DMS79 treated with DMSO at 0.1 percent for 48 hours (cell line): ENCODE measurements around the gene SLC18B1.
"Not testable (repeated sequence)": the region's sequence is repeated elsewhere in the genome, so short reads cannot be mapped to it uniquely, and the experiment has no call there.

Experiments
- DNase-seq: peaks from one replicate; lab custom pipeline; 2025; lab: John Stamatoyannopoulos, UW

SLC18B1 gene

GRCh38 chr6:132798869-132799538 is 567 bp upstream of the SLC18B1 start:
- peak; percentile 74 for DNase-seq

- DNase-seq, result no peak
These were observed 3.0 kb downstream of the SLC18B1 start for GRCh38 chr6:132795461-132795860.

- DNase-seq, result no peak
These were observed 5.9 kb downstream of the SLC18B1 start for GRCh38 chr6:132792510-132792909.

GRCh38 chr6:132790450-132790849 is 8.0 kb downstream of the SLC18B1 start:
- no peak for DNase-seq

- DNase-seq, result no peak
These were observed 9.1 kb downstream of the SLC18B1 start for GRCh38 chr6:132789396-132789776.

- no peak for DNase-seq
These were observed 9.6 kb downstream of the SLC18B1 start for GRCh38 chr6:132788658-132789395.

GRCh38 chr6:132785936-132786335 is 12.5 kb downstream of the SLC18B1 start:
- DNase-seq, result no peak

GRCh38 chr6:132780770-132781371 is 17.6 kb downstream of the SLC18B1 start:
- DNase-seq, result no peak

- DNase-seq, result not testable (repeated sequence)
These were observed 20.6 kb downstream of the SLC18B1 start for GRCh38 chr6:132777881-132778280.

GRCh38 chr6:132768051-132768517 is 30.4 kb downstream of the SLC18B1 start:
- DNase-seq, result no peak

- DNase-seq, result no peak
These were observed 32.9 kb downstream of the SLC18B1 start for GRCh38 chr6:132765560-132765959.

GRCh38 chr6:132764370-132764769 is 34.1 kb downstream of the SLC18B1 start:
- no peak for DNase-seq

- DNase-seq, result no peak
These were observed 35.2 kb downstream of the SLC18B1 start for GRCh38 chr6:132763269-132763668.

GRCh38 chr6:132760256-132760655 is 38.2 kb downstream of the SLC18B1 start:
- no peak for DNase-seq

- DNase-seq, result no peak
These were observed 39.7 kb downstream of the SLC18B1 start for GRCh38 chr6:132758689-132759088.

- no peak for DNase-seq
These were observed 46.2 kb downstream of the SLC18B1 start for GRCh38 chr6:132752255-132752654.

GRCh38 chr6:132751828-132752227 is 46.6 kb downstream of the SLC18B1 start:
- DNase-seq, result no peak

- DNase-seq, result no peak
These were observed 47.1 kb downstream of the SLC18B1 start for GRCh38 chr6:132751306-132751705.

GRCh38 chr6:132750455-132751248 is 47.8 kb downstream of the SLC18B1 start:
- DNase-seq, result no peak

GRCh38 chr6:132749111-132749510 is 49.3 kb downstream of the SLC18B1 start:
- DNase-seq, result no peak

- no peak for DNase-seq
These were observed 50.0 kb downstream of the SLC18B1 start for GRCh38 chr6:132748446-132748845.

GRCh38 chr6:132746048-132746447 is 52.4 kb downstream of the SLC18B1 start:
- DNase-seq, result no peak
